GM12892 (cell line): ENCODE measurements around the gene PBLD.

ENCODE experiments used
- POLR2A ChIP-seq: IDR thresholded peaks from 2 replicates; pipeline ENCODE4 v1.6.1; 2011; ENCODE audit warnings: low read depth, low read length, control low read depth
- POLR2AphosphoS5 ChIP-seq: IDR thresholded peaks from 2 replicates; pipeline ENCODE4 v1.6.1; 2011; ENCODE audit warnings: low read depth, low read length, control low read depth
- TAF1 ChIP-seq: IDR thresholded peaks from 2 replicates; pipeline ENCODE4 v1.6.1; 2011; ENCODE audit warnings: low read depth, mild to moderate bottlenecking, control low read depth, low read length, borderline replicate concordance

GRCh38 chr10:68362590-68362989, 29.9 kb upstream of the PBLD start:
- no peak for TF ChIP-seq POLR2A
- TF ChIP-seq TAF1: no peak
- no peak for TF ChIP-seq POLR2AphosphoS5
